HCT116 (cell line): ENCODE results near the gene RAD54L2.

Experiments used
- CEBPB ChIP-seq: IDR thresholded peaks from 2 replicates; pipeline ENCODE4 v1.6.1; 2012; ENCODE audit warnings: low read depth
- CTCF ChIP-seq, 3 experiments: fragments of 200-600 bp in 1 of 3; sonication (generic) in 1 of 3; IDR thresholded peaks in 2 of 3; conservative IDR thresholded peaks in 1 of 3; 2 replicates each; pipeline ENCODE4 v1.5.1; 2012 to 2017; ENCODE audit warnings: low read depth in 2 of 3, low read length in 2 of 3, antibody characterized with exemption in 1 of 3, borderline replicate concordance in 1 of 3, control low read depth in 1 of 3, mild to moderate bottlenecking in 1 of 3, mixed read lengths in 1 of 3, mixed run types in 1 of 3, moderate library complexity in 1 of 3; ENCODE audit not compliant: insufficient read depth in 1 of 3
- EGR1 ChIP-seq: IDR thresholded peaks from 2 replicates; pipeline ENCODE4 v1.6.1; 2012; ENCODE audit warnings: low read depth
- EZH2 ChIP-seq: fragments of 200-600 bp; sonication (generic); IDR thresholded peaks from 2 replicates; pipeline ENCODE4 v1.6.1; 2017; ENCODE audit warnings: antibody characterized with exemption, mixed run types
- POLR2A ChIP-seq: IDR thresholded peaks from 2 replicates; pipeline ENCODE4 v1.7.0; 2011; ENCODE audit warnings: borderline replicate concordance; ENCODE audit not compliant: insufficient read depth, insufficient read length; ENCODE audit errors: extremely low read depth
- RAD21 ChIP-seq: IDR thresholded peaks from 2 replicates; pipeline ENCODE4 v1.6.1; 2012; ENCODE audit warnings: low read depth, mild to moderate bottlenecking
- SIN3A ChIP-seq: IDR thresholded peaks from 2 replicates; pipeline ENCODE4 v1.6.1; 2012; ENCODE audit warnings: low read depth
- SP1 ChIP-seq: IDR thresholded peaks from 2 replicates; pipeline ENCODE4 v1.6.1; 2012; ENCODE audit warnings: low read depth
- SRF ChIP-seq: IDR thresholded peaks from 2 replicates; pipeline ENCODE4 v1.6.1; 2012; ENCODE audit warnings: low read depth
- YY1 ChIP-seq: IDR thresholded peaks from 2 replicates; pipeline ENCODE4 v1.6.1; 2011; ENCODE audit warnings: low read length, low read depth, moderate library complexity, mild to moderate bottlenecking; ENCODE audit not compliant: insufficient replicate concordance; ENCODE audit errors: extremely low read depth
- ZBTB33 ChIP-seq: IDR thresholded peaks from 2 replicates; pipeline ENCODE4 v1.6.1; 2011; ENCODE audit warnings: mild to moderate bottlenecking, low read length, moderate library complexity; ENCODE audit not compliant: insufficient replicate concordance; ENCODE audit errors: extremely low read depth
- TF ChIP-seq, protein P1 (sequence below): IDR thresholded peaks from 2 replicates; pipeline ENCODE4 v1.6.1; 2012; ENCODE audit warnings: low read depth
- TF ChIP-seq, protein P2 (sequence below): IDR thresholded peaks from 2 replicates; pipeline ENCODE4 v1.6.1; 2012

GRCh38 chr3:51498876-51499738 lies 39.4 kb upstream of the RAD54L2 start:
- TF ChIP-seq SP1 (peak; percentile 54), CTCF (IDR thresholded peaks at IDR 0.05 in 2 of 3, conservative IDR thresholded peaks at IDR 0.05 in 1 of 3; ENCODE audit: borderline replicate concordance in 1 of 3, insufficient read depth in 1 of 3, low read depth in 2 of 3, low read length in 2 of 3) (no peak), EZH2 (no peak), POLR2A (peak; percentile 9), YY1 (no peak), ZBTB33 (no peak), CEBPB (no peak), SRF (0 out of 2 replicates have a peak, but pooled peaks have one; percentile 23), RAD21 (no peak), EGR1 (peak; percentile 77), SIN3A (peak; percentile 11; the same call in 1 of the 2 replicates)
- TF ChIP-seq, protein P1, sequence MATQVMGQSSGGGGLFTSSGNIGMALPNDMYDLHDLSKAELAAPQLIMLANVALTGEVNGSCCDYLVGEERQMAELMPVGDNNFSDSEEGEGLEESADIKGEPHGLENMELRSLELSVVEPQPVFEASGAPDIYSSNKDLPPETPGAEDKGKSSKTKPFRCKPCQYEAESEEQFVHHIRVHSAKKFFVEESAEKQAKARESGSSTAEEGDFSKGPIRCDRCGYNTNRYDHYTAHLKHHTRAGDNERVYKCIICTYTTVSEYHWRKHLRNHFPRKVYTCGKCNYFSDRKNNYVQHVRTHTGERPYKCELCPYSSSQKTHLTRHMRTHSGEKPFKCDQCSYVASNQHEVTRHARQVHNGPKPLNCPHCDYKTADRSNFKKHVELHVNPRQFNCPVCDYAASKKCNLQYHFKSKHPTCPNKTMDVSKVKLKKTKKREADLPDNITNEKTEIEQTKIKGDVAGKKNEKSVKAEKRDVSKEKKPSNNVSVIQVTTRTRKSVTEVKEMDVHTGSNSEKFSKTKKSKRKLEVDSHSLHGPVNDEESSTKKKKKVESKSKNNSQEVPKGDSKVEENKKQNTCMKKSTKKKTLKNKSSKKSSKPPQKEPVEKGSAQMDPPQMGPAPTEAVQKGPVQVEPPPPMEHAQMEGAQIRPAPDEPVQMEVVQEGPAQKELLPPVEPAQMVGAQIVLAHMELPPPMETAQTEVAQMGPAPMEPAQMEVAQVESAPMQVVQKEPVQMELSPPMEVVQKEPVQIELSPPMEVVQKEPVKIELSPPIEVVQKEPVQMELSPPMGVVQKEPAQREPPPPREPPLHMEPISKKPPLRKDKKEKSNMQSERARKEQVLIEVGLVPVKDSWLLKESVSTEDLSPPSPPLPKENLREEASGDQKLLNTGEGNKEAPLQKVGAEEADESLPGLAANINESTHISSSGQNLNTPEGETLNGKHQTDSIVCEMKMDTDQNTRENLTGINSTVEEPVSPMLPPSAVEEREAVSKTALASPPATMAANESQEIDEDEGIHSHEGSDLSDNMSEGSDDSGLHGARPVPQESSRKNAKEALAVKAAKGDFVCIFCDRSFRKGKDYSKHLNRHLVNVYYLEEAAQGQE = no peak
- TF ChIP-seq, protein P2, sequence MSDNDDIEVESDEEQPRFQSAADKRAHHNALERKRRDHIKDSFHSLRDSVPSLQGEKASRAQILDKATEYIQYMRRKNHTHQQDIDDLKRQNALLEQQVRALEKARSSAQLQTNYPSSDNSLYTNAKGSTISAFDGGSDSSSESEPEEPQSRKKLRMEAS = peak; percentile 84
